Keratinocyte (primary cell): ENCODE data around the gene HOXC11. TPM values are rescaled to one million over a fixed set of nuclear protein-coding genes. Genes with fewer than 3 reads are reported as not detected.

Experiments used
- DNase-seq: peaks from one replicate; pipeline ENCODE4 v3.0.0-alpha.2; 2011; ENCODE audit warnings: low read depth, missing footprints, low spot score
- FAIRE-seq: peaks from 2 replicates; lab custom pipeline; 2011; peaks lifted over from hg19 to GRCh38; lab: Jason Lieb, UNC
- H2AFZ ChIP-seq: 2 replicates; pipeline ENCODE4 v1.6.0; 2012; ENCODE audit warnings: low read length, control low read depth, inconsistent platforms; ENCODE audit not compliant: control insufficient read depth
- H3K27ac ChIP-seq: 2 replicates; pipeline ENCODE4 v1.5.1; 2011; ENCODE audit warnings: low read length; ENCODE audit not compliant: control insufficient read depth, insufficient read depth
- H3K27me3 ChIP-seq: 3 replicates; pipeline ENCODE4 v1.6.0; 2011; ENCODE audit warnings: low read length; ENCODE audit not compliant: control insufficient read depth, insufficient read depth; ENCODE audit errors: extremely low read depth
- H3K36me3 ChIP-seq, 2 experiments: 2 replicates in 1 of 2; 3 replicates in 1 of 2; pipeline ENCODE4 v1.5.1; 2011; ENCODE audit warnings: low read length in 2 of 2, mild to moderate bottlenecking in 1 of 2; ENCODE audit not compliant: control insufficient read depth in 2 of 2, insufficient read depth in 2 of 2; ENCODE audit errors: extremely low read depth in 1 of 2
- H3K4me1 ChIP-seq: 3 replicates; pipeline ENCODE4 v1.5.1; 2011; ENCODE audit warnings: low read length; ENCODE audit not compliant: control insufficient read depth, insufficient read depth; ENCODE audit errors: extremely low read depth
- H3K4me2 ChIP-seq: 3 replicates; pipeline ENCODE4 v1.6.0; 2011; ENCODE audit warnings: low read depth, low read length; ENCODE audit not compliant: control insufficient read depth, insufficient read depth; ENCODE audit errors: extremely low read depth
- H3K4me3 ChIP-seq, 3 experiments: fragments of 200-600 bp in 1 of 3; sonication (generic) in 1 of 3; 2 replicates in 2 of 3; 3 replicates in 1 of 3; pipeline ENCODE4 v1.5.1; 2011 to 2016; ENCODE audit warnings: low read length in 3 of 3, mild to moderate bottlenecking in 3 of 3, control low read depth in 2 of 3, inconsistent platforms in 1 of 3, low read depth in 1 of 3, mixed read lengths in 1 of 3, mixed run types in 1 of 3, moderate library complexity in 1 of 3; ENCODE audit not compliant: control insufficient read depth in 2 of 3, insufficient read depth in 2 of 3; ENCODE audit errors: extremely low read depth in 1 of 3
- H3K79me2 ChIP-seq: 2 replicates; pipeline ENCODE4 v1.6.0; 2012; ENCODE audit warnings: low read length; ENCODE audit not compliant: control insufficient read depth, insufficient read depth
- H3K9ac ChIP-seq: 3 replicates; pipeline ENCODE4 v1.6.0; 2011; ENCODE audit warnings: low read length; ENCODE audit not compliant: control insufficient read depth, insufficient read depth; ENCODE audit errors: extremely low read depth
- H3K9me1 ChIP-seq: 3 replicates; pipeline ENCODE4 v1.6.0; 2011; ENCODE audit warnings: low read length; ENCODE audit not compliant: control insufficient read depth, insufficient read depth; ENCODE audit errors: extremely low read depth
- H3K9me3 ChIP-seq: 2 replicates; pipeline ENCODE4 v1.5.1; 2012; ENCODE audit warnings: low read depth, low read length; ENCODE audit not compliant: control insufficient read depth
- H4K20me1 ChIP-seq: 3 replicates; pipeline ENCODE4 v1.6.0; 2011; ENCODE audit warnings: low read length; ENCODE audit not compliant: control insufficient read depth, insufficient read depth; ENCODE audit errors: extremely low read depth
- CTCF ChIP-seq, 3 experiments: IDR thresholded peaks in 1 of 3; conservative IDR thresholded peaks in 1 of 3; optimal IDR thresholded peaks in 1 of 3; 2 replicates in 2 of 3; 3 replicates in 1 of 3; pipeline versions ENCODE3 to v1.5.1; 2011; ENCODE audit warnings: low read length in 3 of 3, mild to moderate bottlenecking in 3 of 3, moderate library complexity in 2 of 3, control low read depth in 1 of 3, inconsistent platforms in 1 of 3; ENCODE audit not compliant: insufficient read depth in 2 of 3; ENCODE audit errors: extremely low read depth in 1 of 3
- EZH2 ChIP-seq: IDR thresholded peaks from one replicate; pipeline ENCODE4 v1.6.1; 2012; ENCODE audit warnings: inconsistent platforms, mild to moderate bottlenecking, low read length, moderate library complexity
- dilution Hi-C: fragments of 300-500 bp; cut with MboI; formaldehyde crosslinking; loops from one replicate; pipeline ENCODE4 v1.7.0; 2020; ENCODE audit warnings: low sequenced_read_pairs; ENCODE audit not compliant: extremely low pct_ligation_motif_present
- polyA plus RNA-seq, 5 experiments: library from polyadenylated mRNA; depleted of rRNA in 3 of 5; stranded (reverse) in 3 of 5; stranded (forward) in 1 of 5; unstranded in 1 of 5; fragments of >200 nt; gene quantifications; 1 replicate in 1 of 5; 2 replicates in 3 of 5; 3 replicates in 1 of 5; pipeline versions ENCODE4 v1.2.1 to v1.2.3, GENCODE V29; 2011 to 2012; ENCODE audit warnings: missing spikeins in 2 of 5, low read depth in 1 of 5, low replicate concordance in 1 of 5

The HOXC11 gene
- polyA plus RNA-seq, 1 donor (not counting 4 experiments of a cell fraction or from before 2014, with no cell fraction given): 1.6 TPM

GRCh38 chr12:53977596-53978445 is 4.9 kb downstream of the HOXC11 start:
- FAIRE-seq: no peak
- TF ChIP-seq CTCF (optimal IDR thresholded peaks at IDR 0.05 in 1 of 3, IDR thresholded peaks at IDR 0.05 in 1 of 3, conservative IDR thresholded peaks at IDR 0.05 in 1 of 3; ENCODE audit: extremely low read depth in 1 of 3, insufficient read depth in 2 of 3, low read length in 3 of 3) (no peak), EZH2 (no peak)
- peak overlapping the region; percentile 44 for H3K4me2 ChIP-seq

GRCh38 chr12:53978477-53979356 is 5.8 kb downstream of the HOXC11 start:
- Histone ChIP-seq H3K4me2 (peak overlapping the region; percentile 54), H3K9me1 (no peaks in the 10 kb centered on the region), H3K36me3 (no peaks in the 10 kb centered on the region), H2AFZ (no peak overlapping the region), H3K79me2 (peaks cover 23% of the 10 kb centered on the region), H3K9ac (no peak overlapping the region), H3K4me3 (no peak overlapping the region), H3K9me3 (no peaks in the 10 kb centered on the region), H3K27ac (no peak overlapping the region), H4K20me1 (no peaks in the 10 kb centered on the region), H3K27me3 (no peaks in the 10 kb centered on the region), H3K4me1 (peaks cover 28% of the 10 kb centered on the region)
- dilution Hi-C loops: no loop called here
- FAIRE-seq (no peak), DNase-seq (no peak)
- TF ChIP-seq EZH2 (no peak), CTCF (optimal IDR thresholded peaks at IDR 0.05 in 1 of 3, IDR thresholded peaks at IDR 0.05 in 1 of 3, conservative IDR thresholded peaks at IDR 0.05 in 1 of 3; ENCODE audit: extremely low read depth in 1 of 3, insufficient read depth in 2 of 3, low read length in 3 of 3) (no peak)

More at GRCh38 chr12:53977596-53978445, 4.9 kb downstream of the HOXC11 start:
- Histone ChIP-seq H3K9ac (peak overlapping the region; percentile 30), H3K79me2 (peaks cover 26% of the 10 kb centered on the region), H3K9me1 (no peaks in the 10 kb centered on the region), H2AFZ (no peak overlapping the region), H3K4me1 (peaks cover 28% of the 10 kb centered on the region), H3K36me3 (no peaks in the 10 kb centered on the region), H3K27ac (peak overlapping the region; percentile 42), H3K27me3 (no peaks in the 10 kb centered on the region), H4K20me1 (no peaks in the 10 kb centered on the region), H3K9me3 (no peaks in the 10 kb centered on the region), H3K4me3 (peak overlapping the region in 1 of 3 experiments; percentile 7)
- dilution Hi-C loops: no loop called here
- no peak for DNase-seq
